Right renal pelvis (tissue), 4 donors: Measurements from ENCODE around the gene CLCA1. TPM values are rescaled to one million over a fixed set of nuclear protein-coding genes. Genes with fewer than 3 reads are reported as not detected.

ENCODE experiments used
- DNase-seq, 4 donors: peaks; one replicate each; pipeline ENCODE4 v3.0.0-alpha.2; 2013; ENCODE audit warnings: low read depth in 4 of 4, low spot score in 3 of 4, missing footprints in 1 of 4
- polyA plus RNA-seq, 4 donors: library from polyadenylated mRNA; unstranded; fragments of 120-200 nt; gene quantifications; one replicate each; pipeline ENCODE4 v1.2.1, GENCODE V29; 2013; ENCODE audit not compliant: insufficient read length in 4 of 4

The CLCA1 gene, protein sequence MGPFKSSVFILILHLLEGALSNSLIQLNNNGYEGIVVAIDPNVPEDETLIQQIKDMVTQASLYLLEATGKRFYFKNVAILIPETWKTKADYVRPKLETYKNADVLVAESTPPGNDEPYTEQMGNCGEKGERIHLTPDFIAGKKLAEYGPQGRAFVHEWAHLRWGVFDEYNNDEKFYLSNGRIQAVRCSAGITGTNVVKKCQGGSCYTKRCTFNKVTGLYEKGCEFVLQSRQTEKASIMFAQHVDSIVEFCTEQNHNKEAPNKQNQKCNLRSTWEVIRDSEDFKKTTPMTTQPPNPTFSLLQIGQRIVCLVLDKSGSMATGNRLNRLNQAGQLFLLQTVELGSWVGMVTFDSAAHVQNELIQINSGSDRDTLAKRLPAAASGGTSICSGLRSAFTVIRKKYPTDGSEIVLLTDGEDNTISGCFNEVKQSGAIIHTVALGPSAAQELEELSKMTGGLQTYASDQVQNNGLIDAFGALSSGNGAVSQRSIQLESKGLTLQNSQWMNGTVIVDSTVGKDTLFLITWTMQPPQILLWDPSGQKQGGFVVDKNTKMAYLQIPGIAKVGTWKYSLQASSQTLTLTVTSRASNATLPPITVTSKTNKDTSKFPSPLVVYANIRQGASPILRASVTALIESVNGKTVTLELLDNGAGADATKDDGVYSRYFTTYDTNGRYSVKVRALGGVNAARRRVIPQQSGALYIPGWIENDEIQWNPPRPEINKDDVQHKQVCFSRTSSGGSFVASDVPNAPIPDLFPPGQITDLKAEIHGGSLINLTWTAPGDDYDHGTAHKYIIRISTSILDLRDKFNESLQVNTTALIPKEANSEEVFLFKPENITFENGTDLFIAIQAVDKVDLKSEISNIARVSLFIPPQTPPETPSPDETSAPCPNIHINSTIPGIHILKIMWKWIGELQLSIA
- polyA plus RNA-seq = not detected

DNA sequence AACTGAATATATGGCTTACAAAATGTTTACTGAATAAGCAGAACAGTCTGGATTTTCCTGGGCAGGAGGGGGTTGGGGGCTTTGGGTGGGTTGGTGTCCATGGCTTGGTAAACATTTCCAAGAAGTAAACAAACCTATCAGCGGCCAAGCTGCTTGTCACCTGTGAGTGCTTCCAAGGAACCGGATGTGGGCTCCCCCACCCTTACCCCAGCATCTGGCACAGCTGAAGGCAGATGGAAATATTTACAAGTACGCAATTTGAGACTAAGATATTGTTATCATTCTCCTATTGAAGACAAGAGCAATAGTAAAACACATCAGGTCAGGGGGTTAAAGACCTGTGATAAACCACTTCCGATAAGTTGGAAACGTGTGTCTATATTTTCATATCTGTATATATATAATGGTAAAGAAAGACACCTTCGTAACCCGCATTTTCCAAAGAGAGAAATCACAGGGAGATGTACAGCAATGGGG, at the start of gene CLCA1:
CLCA1 (plus strand) TSS at position 427 of the 477 bp plus-strand sequence; CDS start at position 472, 45 bp downstream.
- no peak for DNase-seq

DNA sequence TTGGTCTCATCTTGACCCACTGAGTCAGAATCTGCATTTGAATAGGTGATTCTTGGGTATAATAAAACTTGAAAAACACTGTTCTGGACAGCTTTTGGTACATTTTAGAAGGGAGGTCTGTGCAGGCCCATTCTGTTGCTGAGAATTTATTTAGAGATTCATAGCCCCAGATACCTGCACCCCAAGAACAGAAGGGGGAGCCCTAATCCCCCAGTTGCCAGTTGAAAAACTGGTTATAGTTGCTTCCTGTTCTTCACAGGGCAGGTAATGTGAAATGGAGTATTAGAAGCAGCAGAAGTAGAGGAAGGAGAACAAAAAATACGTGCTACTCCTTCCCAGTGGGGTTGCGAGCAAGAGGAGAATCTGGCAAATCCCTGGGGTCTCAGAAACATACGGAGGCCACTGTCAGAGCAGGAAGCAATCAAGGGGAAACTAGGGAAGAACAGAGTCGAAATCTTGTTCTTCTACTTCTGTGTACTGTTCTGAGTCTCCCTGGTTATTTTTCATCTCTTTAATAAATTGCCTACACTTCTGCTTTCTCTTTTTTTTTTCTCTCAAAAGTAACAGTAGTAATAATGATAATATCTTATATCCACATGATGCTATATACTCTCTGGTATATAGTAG, 49.3 kb upstream of the CLCA1 start:
- no peak for DNase-seq

DNA sequence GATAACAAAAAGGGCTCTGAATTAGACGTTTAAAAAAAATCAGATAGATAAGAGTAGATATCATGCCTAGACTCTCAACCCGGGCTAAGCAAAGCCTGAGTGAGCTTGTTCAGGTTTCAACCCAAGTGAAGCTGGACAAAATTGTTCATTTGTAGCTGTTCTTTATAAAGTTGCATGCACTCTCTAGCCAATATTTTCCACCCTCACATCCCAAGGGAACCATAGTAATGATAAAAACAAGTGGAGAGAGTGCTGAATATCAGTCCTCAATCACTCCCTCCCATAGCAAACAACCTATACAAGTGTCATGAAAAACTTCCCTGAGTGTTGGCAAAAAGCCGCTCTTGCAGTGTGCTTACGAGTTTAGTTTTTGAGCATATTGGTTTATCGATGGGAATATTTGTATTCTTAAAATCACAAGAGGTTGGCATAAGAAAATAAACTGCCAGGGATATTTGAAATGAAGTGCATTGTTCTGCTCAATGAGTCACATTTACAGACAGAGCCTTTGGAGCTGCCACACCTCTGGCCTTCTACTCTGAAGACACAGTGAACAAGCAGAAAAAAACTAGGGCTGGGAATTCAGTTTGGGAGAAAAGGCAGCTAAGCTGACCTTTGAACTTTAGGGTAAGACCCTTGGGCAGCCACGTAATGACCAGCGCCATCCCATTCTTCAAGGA, 47.0 kb upstream of the CLCA1 start:
- DNase-seq = no peak

DNA sequence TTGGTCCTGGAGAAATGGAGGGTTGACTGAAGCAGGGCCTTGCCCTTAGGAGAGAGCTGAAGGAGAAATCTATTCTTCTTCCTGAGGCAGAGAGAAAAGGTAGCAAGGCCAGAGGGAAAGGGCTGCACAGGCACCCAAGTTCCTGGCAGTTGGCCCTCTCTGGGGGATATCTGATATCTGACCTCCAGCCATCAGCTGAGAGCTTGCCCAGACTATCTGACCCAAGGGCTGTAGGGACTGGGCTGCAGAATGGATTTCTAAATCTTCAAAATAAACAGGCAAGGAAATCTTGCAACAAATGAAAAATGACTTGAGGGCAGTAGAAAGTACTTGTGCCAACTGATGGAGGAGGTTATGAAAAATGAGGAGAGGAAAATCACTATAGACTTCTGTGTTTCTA, 45.3 kb upstream of the CLCA1 start:
- DNase-seq = no peak

DNA sequence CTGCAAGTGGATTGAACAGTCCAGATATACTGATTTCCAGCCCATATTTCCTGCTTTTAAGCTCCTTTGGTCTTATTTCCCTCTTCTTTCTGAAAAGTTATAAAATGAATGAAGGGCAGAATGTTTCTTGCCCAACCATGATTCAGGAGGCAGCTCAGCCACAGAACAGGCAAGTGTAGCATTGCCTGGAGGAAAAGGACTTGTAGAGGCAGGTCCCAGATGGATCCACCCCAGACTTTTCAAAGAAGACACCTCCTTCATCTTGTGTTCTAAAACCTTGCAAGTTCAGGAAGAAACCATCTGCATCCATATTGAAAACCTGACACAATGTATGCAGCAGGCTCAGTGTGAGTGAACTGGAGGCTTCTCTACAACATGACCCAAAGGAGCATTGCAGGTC, 44.9 kb upstream of the CLCA1 start, which contains the start of gene CLCA2:
CLCA2 (plus strand) TSS at position 299 of the 400 bp plus-strand sequence; CDS start at position 376, 77 bp downstream.
- DNase-seq = no peak

DNA sequence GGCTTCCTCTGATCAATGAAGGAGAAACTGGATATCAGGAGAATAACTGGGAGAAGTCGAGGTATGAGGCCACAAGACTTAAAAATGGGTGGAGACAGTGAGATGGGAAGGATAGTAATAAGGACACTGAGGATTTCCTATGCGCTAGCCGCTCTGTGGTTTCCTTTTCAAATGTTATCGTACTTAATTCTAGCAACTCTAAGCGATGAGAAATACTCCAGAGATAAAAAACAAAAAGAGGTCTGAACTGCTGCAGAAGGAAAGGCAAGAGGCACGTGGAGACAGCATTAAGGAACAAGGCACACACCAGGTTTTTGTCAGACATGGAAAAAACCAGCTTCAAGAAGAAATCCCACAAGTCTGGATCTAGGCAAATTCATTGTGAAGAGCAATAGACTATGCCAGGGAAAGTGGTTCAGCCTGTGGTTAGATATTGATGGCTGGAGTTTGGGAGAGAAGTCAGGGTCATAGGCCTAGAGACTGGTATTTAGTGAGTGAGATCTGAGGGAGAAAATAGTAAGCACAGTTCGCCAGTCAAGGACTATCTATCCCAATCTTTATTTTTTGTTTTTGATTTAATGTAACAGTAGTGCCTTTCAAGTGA, 39.5 kb upstream of the CLCA1 start:
- no peak for DNase-seq

DNA sequence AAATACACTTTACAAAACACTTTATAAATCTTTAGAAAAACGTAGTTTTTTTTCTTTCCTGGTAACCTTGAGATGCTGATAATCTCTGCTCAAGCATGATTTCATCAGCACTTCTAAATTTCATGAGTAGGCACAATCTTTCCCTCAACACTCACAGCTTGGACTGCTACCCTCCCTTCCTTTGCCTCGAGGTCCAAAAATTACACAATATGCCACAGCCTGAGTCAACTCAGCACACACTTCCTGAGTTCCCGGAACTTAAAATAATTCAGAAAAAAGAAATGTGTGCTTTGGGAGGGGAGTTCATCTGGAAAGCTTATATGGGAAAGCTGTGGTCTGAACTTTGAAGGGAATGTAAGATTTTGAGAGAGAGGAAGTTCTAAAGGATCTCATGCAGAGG, 38.9 kb upstream of the CLCA1 start:
- no peak for DNase-seq

DNA sequence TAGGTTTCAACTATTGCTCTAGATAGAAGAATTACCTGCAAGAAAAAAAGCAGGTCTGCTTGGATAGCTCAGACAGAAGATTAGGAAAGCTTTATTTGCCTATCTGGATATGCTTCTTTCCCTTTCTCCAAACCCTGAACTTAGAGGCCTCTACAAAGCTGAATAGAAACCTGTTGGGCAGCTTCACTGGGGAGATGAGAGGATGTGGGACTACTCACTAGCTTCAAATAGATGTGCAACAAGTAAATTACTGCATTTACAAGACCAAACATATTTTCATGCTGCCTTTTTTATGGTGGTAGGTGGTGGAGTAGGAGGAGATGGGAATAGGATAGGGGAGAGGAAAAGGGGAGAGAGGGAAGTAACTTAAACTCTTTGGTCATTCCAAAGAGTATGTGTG, 38.4 kb upstream of the CLCA1 start:
- DNase-seq = no peak

DNA sequence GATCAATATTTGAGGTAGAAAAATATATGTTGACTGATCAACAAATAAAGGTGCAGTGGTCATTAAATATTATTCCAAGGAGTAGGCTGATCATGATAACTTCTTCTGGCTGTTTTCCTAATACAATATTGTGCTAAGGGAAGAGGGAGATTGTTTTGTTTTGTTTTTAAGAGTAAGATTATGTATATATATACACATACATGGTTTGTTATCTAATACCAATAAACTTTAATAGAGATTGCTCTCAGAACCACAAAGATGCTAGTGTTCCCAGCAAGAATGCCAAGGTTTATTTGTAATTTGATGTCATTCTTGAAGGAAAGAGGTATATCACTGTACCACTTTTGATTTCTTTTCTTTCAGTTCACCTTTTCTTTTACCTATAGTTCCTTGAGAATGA, 34.7 kb upstream of the CLCA1 start:
- DNase-seq = no peak

DNA sequence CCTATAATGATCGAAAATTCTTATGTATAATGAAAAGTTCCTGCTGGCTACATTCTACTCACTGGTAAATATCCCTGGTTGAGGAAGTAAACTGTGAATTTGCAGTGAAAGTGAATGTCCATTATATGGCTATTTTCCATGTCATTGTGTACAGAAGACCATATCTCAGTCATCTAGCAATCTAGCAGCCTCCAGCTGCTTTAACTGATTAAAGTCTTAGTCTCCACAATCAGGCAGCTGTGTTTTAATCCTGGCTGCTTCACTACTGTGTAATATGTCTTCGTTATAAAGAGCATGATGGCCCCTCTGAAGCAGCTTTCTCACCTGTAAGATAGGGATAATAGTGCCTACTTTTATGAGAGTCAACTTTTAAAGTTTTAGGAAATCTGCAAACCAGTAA, 33.4 kb upstream of the CLCA1 start:
- no peak for DNase-seq

DNA sequence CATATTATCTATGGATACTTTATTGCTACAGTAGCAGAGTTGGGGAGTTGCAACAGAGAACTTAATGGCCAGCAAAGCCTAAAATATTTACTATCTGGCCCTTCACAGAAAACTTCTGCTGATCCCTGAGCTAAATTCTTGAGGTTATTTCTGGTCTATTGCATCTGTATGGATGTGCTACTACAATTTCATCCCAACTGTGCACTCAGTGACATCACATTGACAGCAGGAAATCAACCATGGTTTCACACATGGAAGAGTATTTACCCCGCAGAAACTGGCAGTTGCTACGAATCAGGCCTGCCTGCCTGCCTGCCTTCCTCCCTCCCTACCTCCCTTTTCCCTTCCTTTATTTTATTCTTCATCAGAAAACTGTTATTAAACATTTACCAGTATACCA, 32.7 kb upstream of the CLCA1 start:
- no peak for DNase-seq

DNA sequence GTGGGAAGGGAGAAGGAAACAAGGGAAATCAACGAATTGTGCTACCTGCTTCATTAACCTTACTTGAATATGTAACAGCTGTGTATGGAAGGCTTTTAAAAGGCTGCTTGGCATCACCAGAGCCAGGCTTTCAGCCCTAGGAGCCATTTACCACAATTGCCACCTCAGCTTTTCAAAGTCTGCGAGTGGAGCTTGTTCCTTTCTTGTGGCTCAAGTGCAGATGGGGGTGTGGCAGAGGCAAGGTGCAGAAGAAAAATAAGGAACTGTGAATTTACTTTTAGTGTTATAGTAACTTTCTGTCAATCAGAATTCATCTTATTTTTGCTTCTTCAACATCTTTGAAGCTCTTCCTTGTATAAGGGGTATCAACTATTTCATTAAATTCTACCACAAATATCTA, 27.1 kb upstream of the CLCA1 start:
- no peak for DNase-seq

DNA sequence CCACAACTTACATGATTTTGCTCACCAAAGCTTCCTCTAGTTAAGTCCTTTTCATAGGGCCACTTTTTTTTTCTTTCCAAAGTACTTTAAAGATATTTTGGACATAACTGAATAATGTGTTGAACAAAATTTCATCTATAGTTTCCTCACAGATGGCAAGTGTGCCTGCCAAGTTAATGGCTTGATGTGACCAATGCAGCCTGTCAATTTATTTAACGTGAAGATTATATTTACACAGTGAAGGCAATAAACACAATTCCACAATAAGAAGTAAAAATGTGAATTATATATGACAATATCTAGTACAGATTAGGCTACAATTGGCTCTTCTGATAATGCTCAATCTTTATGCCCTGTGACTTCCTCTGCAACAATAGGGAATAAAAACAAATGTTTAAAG, 26.7 kb upstream of the CLCA1 start:
- no peak for DNase-seq

DNA sequence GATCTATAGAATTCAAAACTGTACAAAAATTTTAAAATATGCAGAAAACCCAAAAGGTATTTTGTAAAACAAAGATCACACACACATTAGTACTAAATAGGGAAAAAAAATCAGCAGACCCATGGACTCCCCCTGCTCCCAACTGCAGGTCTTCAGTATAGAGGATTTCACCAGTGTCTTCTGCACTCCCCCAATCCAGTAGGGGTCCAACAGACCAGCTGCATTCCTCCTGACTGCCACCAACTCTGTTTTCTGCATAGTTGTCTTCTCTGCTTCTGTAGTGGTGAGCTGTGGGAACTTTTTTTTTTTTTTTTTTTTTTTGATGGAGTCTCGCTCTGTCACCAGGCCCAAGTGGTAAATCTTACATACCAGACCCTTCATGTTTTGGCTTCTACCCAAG, 22.8 kb upstream of the CLCA1 start:
- no peak for DNase-seq

DNA sequence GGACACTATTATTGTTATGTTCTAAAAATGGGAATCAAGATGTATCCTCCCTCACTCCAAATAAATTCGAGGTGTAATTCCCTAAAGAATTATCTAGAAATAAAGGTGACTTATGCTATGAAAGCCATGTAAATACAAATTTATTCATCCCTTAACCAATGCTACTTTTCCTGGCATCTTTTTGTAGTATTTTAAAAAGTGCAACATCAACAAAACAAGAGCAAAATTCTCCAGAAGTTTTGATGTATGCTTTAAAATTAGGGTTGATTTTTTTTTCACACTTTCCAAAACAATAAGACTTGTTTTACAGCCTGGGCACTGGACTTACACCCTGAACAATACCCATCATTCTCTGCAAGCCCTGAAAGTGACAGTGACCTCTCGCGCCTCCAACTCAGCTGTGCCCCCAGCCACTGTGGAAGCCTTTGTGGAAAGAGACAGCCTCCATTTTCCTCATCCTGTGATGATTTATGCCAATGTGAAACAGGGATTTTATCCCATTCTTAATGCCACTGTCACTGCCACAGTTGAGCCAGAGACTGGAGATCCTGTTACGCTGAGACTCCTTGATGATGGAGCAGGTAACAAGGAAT, 21.4 kb upstream of the CLCA1 start:
- DNase-seq = no peak

DNA sequence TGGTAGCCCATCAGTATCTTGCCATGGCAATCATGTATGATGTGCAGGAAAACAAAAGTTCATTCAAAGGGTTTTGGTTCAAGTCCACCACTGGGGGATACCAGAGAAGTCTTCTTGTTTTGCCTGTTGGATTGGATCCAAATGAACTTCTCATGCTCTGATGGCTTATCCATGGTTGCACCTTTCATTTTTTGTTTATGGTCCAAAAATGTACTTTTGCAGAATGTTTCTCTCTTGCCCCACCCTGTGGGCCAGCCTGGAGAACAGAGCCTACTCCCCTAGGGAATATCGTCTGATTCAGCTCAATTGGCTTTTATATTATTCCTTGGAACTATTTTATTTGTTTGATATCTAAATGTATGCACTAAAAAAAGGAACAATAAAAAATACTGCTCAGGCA, 20.1 kb upstream of the CLCA1 start:
- DNase-seq = no peak

DNA sequence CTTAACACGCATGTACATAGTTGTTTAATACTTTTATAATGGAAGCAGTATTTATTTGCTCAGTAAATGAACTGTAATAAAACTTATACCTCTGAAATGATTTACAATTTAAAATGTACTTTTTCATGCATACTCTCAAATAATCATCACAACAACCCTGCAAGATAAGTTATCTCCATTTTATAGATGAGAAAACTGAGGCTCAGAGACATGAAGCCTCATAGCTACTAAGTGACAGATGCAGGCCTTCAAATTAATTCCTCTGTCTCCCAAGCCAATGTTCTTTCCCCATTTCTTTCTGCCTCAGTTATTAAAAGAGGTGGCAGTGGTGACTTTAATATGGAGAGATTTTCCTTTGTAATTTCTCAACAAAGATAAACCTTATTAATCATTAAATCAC, 19.6 kb upstream of the CLCA1 start:
- DNase-seq = no peak

DNA sequence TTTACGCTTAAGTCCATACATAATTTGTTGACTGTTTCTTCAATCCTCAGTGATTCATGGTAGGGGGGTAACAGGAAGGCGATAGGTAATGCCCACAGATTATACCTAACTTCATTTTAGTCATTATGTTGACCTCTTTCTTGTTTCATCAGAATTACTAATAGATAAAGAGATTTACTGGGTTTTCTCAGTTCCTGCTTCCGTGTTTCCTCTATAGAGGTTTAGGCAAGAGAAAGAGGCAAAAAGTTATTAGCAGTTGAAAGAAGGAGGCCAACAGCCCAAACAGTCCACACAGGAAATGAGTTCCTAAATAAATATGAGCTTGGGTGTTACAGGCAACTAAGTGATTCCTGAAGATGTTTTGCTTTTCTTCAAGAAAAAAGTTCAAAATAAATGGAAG, 17.9 kb upstream of the CLCA1 start:
- DNase-seq = no peak

DNA sequence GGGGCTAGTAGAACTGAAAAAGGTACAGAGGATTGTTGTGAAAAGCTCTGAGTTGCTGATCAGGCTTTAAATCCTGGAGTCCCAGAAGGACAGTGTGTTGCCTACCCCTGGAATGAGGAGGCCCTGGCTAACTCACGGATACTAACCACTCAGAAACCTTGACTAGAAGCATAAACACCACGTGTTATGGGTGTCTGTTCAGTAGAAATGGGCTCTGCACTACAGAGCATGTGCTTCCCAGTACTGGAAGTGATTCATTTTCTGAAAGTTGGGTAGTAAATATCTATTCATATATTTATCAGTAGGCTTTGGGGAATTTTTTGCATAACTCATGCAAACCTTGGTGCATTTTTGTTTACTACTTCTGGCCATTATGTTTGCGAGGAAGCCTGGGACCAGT, 15.1 kb upstream of the CLCA1 start:
- DNase-seq = no peak

DNA sequence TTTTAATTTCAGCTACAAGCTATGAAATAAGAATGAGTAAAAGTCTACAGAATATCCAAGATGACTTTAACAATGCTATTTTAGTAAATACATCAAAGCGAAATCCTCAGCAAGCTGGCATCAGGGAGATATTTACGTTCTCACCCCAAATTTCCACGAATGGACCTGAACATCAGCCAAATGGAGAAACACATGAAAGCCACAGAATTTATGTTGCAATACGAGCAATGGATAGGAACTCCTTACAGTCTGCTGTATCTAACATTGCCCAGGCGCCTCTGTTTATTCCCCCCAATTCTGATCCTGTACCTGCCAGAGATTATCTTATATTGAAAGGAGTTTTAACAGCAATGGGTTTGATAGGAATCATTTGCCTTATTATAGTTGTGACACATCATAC, 13.7 kb upstream of the CLCA1 start:
- no peak for DNase-seq
